ENCODE measurements around the gene STH. TPM values are rescaled to one million over a fixed set of nuclear protein-coding genes. Genes with fewer than 3 reads are reported as not detected.
"Not testable (repeated sequence)": the region's sequence is repeated elsewhere in the genome, so short reads cannot be mapped to it uniquely, and the experiment has no call there.

Gene STH
- total and polyA plus RNA-seq, 2 of the 4 experiments (the other 2 are of a cell fraction) = not detected

- DNase-seq (peak; percentile 70), ATAC-seq (ENCODE audit: low read depth) (peak; percentile 91)
- H4K20me1 ChIP-seq (ENCODE audit: insufficient read depth, low read length) = peaks cover 3% of the 10 kb centered on the region; the same call in 1 of the 2 replicates
- CTCF ChIA-PET = interaction anchor here (1.6 kb wide), 1 partner anchor 200 kb away, joined by 3 read pairs; no protein-coding TSS in a partner anchor
- H3K79me1 ChIP-seq (ENCODE audit: low read depth in 1 of 2, low read length in 2 of 2) = no peaks in the 10 kb centered on the region
- H4K5ac ChIP-seq (ENCODE audit: low read depth, low read length) = no peak overlapping the region
- in situ Hi-C loops (cut with MboI; ENCODE audit: low sequenced_read_pairs) = no loop called here
- no peak overlapping the region for H4K8ac ChIP-seq (ENCODE audit: low read depth in 2 of 2, low read length in 2 of 2)
- H3K14ac ChIP-seq (replicated peaks; ENCODE audit: low read depth, low read length) = no peak overlapping the region
- H3K36me3 ChIP-seq (ENCODE audit: control insufficient read depth, insufficient read depth, low read length) = no peaks in the 10 kb centered on the region
- no peak overlapping the region for H2BK5ac ChIP-seq (ENCODE audit: low read depth, low read length, poor library complexity, severe bottlenecking)
- H3K9me1 ChIP-seq (ENCODE audit: insufficient read depth, low read length) = peaks cover 8% of the 10 kb centered on the region
- no peak overlapping the region for H3K9ac ChIP-seq (ENCODE audit: low read depth, low read length)
- no peak overlapping the region for H2AFZ ChIP-seq (replicated peaks; ENCODE audit: low read length, poor library complexity)
- no peak overlapping the region for H3K27ac ChIP-seq (ENCODE audit: insufficient read depth, low read length)
- H3K4me1 ChIP-seq (ENCODE audit: control insufficient read depth, insufficient read depth, low read length) = peaks cover 11% of the 10 kb centered on the region
- dilution Hi-C loops (cut with HindIII; ENCODE audit: low sequenced_read_pairs, unreplicated experiment) = no loop called here
- no peak overlapping the region for H3K56ac ChIP-seq (ENCODE audit: extremely low read depth, insufficient read depth, low read length)
- 65% methylated on average over 4 of the region's 9 CpGs; no CpG with 5 or more reads in 1 of the 2 experiments for WGBS, 2 experiments (ENCODE audit: extremely low coverage in 2 of 2, insufficient read length in 1 of 2)
- H3K9me3 ChIP-seq (ENCODE audit: control insufficient read depth, insufficient read depth, low read length) = no peaks in the 10 kb centered on the region
- H2AK5ac ChIP-seq (ENCODE audit: low read depth, low read length) = no peak overlapping the region
- POLR2A ChIA-PET (ENCODE audit: unreplicated experiment) = interaction anchor here (0.6 kb wide), 1 partner anchor 1054 kb away, joined by 3 read pairs; no protein-coding TSS in a partner anchor
- H2BK20ac ChIP-seq (ENCODE audit: low read depth, low read length) = peak overlapping the region; percentile 10; the same call in 1 of the 2 replicates
- H3K23ac ChIP-seq (ENCODE audit: low read depth, low read length) = no peak overlapping the region
- no TSS peak for BruUV-seq (replicated peaks)
- no peak overlapping the region for H3K4ac ChIP-seq (ENCODE audit: low read depth, low read length)
- no peak overlapping the region for H4K91ac ChIP-seq (ENCODE audit: insufficient read depth, low read depth, low read length)
- intact Hi-C loops (cut with micrococcal nuclease) = no loop called here
- H2BK120ac ChIP-seq (ENCODE audit: low read depth, low read length) = no peak overlapping the region
- no peak overlapping the region for H2AK9ac ChIP-seq (replicated peaks; ENCODE audit: low read depth, low read length, poor library complexity)
- no peak overlapping the region for H3K18ac ChIP-seq (ENCODE audit: low read depth, low read length)
- no peak overlapping the region for H3K4me3 ChIP-seq (ENCODE audit: insufficient read depth, low read depth, low read length)
- peaks cover 4% of the 10 kb centered on the region; the same call in 1 of the 2 replicates for H3K27me3 ChIP-seq (ENCODE audit: control insufficient read depth, insufficient read depth, low read length)
- 0 out of 3 replicates have a peak overlapping the region, but pooled peaks have one; percentile 68 for H2BK15ac ChIP-seq (ENCODE audit: low read depth, low read length)
- H3K4me2 ChIP-seq (ENCODE audit: low read depth, low read length) = no peak overlapping the region
- peak; percentile 36 for TF ChIP-seq CEBPB (IDR thresholded peaks at IDR 0.05; ENCODE audit: low read depth, low read length)
- no peak for TF ChIP-seq ELK1 (IDR thresholded peaks at IDR 0.05; ENCODE audit: borderline replicate concordance, low read depth, low read length)
These were observed 14.6 kb downstream of the STH start for GRCh38 chr17:46013502-46014165.

- ATAC-seq (ENCODE audit: low read depth); H3K36me3 ChIP-seq (ENCODE audit: control insufficient read depth, insufficient read depth, low read length); H2BK20ac ChIP-seq (ENCODE audit: low read depth, low read length); H3K23ac ChIP-seq (ENCODE audit: low read depth, low read length); H3K27ac ChIP-seq (ENCODE audit: insufficient read depth, low read length); H4K20me1 ChIP-seq (ENCODE audit: insufficient read depth, low read length); H3K27me3 ChIP-seq (ENCODE audit: control insufficient read depth, insufficient read depth, low read length); H2BK5ac ChIP-seq (ENCODE audit: low read depth, low read length, poor library complexity, severe bottlenecking); H3K4me2 ChIP-seq (ENCODE audit: low read depth, low read length); H3K4ac ChIP-seq (ENCODE audit: low read depth, low read length); H2AK5ac ChIP-seq (ENCODE audit: low read depth, low read length); intact Hi-C loops (cut with micrococcal nuclease); H3K9me1 ChIP-seq (ENCODE audit: insufficient read depth, low read length); BruUV-seq (replicated peaks); H3K4me3 ChIP-seq (ENCODE audit: insufficient read depth, low read depth, low read length); H4K5ac ChIP-seq (ENCODE audit: low read depth, low read length); H3K18ac ChIP-seq (ENCODE audit: low read depth, low read length); H4K91ac ChIP-seq (ENCODE audit: insufficient read depth, low read depth, low read length); in situ Hi-C loops (cut with MboI; ENCODE audit: low sequenced_read_pairs); H2BK120ac ChIP-seq (ENCODE audit: low read depth, low read length); DNase-seq; H3K79me1 ChIP-seq (ENCODE audit: low read depth in 1 of 2, low read length in 2 of 2); H3K14ac ChIP-seq (replicated peaks; ENCODE audit: low read depth, low read length); H3K4me1 ChIP-seq (ENCODE audit: control insufficient read depth, insufficient read depth, low read length); H3K56ac ChIP-seq (ENCODE audit: extremely low read depth, insufficient read depth, low read length); H4K8ac ChIP-seq (ENCODE audit: low read depth in 2 of 2, low read length in 2 of 2); H2AK9ac ChIP-seq (replicated peaks; ENCODE audit: low read depth, low read length, poor library complexity); H2AFZ ChIP-seq (replicated peaks; ENCODE audit: low read length, poor library complexity); POLR2A ChIA-PET (ENCODE audit: unreplicated experiment); dilution Hi-C loops (cut with HindIII; ENCODE audit: low sequenced_read_pairs, unreplicated experiment); H3K9me3 ChIP-seq (ENCODE audit: control insufficient read depth, insufficient read depth, low read length); H2BK15ac ChIP-seq (ENCODE audit: low read depth, low read length); H3K9ac ChIP-seq (ENCODE audit: low read depth, low read length): not testable (repeated sequence)
- CTCF ChIA-PET = interaction anchor here (0.6 kb wide), 1 partner anchor 129 kb away, joined by 3 read pairs; no protein-coding TSS in a partner anchor
- 73% methylated on average over 5 of the region's 8 CpGs; no CpG with 5 or more reads in 1 of the 2 experiments for WGBS, 2 experiments (ENCODE audit: extremely low coverage in 2 of 2, insufficient read length in 1 of 2)
These were observed 20.4 kb downstream of the STH start for GRCh38 chr17:46019408-46019925.

Data from IMR-90 (cell line).